H1 (cell line): Measurements from ENCODE around the gene ELMO1.

ENCODE experiments used
- CTCF ChIP-seq, 3 experiments: IDR thresholded peaks; 1 replicate in 2 of 3; 2 replicates in 1 of 3; pipeline versions ENCODE4 v1.5.1 to v1.6.1; 2011; ENCODE audit warnings: low read length in 3 of 3, mild to moderate bottlenecking in 3 of 3, inconsistent platforms in 2 of 3, low read depth in 1 of 3, moderate library complexity in 1 of 3; ENCODE audit not compliant: insufficient read depth in 1 of 3; ENCODE audit errors: control extremely low read depth in 1 of 3
- EP300 ChIP-seq, 2 experiments: IDR thresholded peaks; 1 replicate in 1 of 2; 2 replicates in 1 of 2; pipeline ENCODE4 v1.6.1; 2011 to 2012; ENCODE audit warnings: low read depth in 2 of 2, low read length in 2 of 2, mild to moderate bottlenecking in 2 of 2, borderline replicate concordance in 1 of 2, inconsistent platforms in 1 of 2, moderate library complexity in 1 of 2
- KDM5A ChIP-seq: fragments of 200-600 bp; IDR thresholded peaks from 2 replicates; pipeline ENCODE4 v1.7.1; 2012; ENCODE audit warnings: mild to moderate bottlenecking, low read length, inconsistent platforms, mixed read lengths
- PHF8 ChIP-seq: fragments of 200-600 bp; sonication (generic); conservative IDR thresholded peaks from 2 replicates; pipeline ENCODE4 v1.7.1; 2012; ENCODE audit warnings: low read depth, mild to moderate bottlenecking, inconsistent platforms, low read length, moderate library complexity
- SP2 ChIP-seq: IDR thresholded peaks from 2 replicates; pipeline ENCODE4 v1.6.1; 2012; ENCODE audit warnings: mild to moderate bottlenecking, low read length, inconsistent platforms

- TF ChIP-seq CTCF (IDR thresholded peaks at IDR 0.05; ENCODE audit: control extremely low read depth in 1 of 3, insufficient read depth in 1 of 3, low read depth in 1 of 3, low read length in 3 of 3) = no peak
- no peak for TF ChIP-seq PHF8
- no peak for TF ChIP-seq SP2
- TF ChIP-seq EP300 (IDR thresholded peaks at IDR 0.05; ENCODE audit: borderline replicate concordance in 1 of 2, low read depth in 2 of 2, low read length in 2 of 2) = no peak
- TF ChIP-seq KDM5A = no peak
These were observed 520.4 kb downstream of the ELMO1 start for GRCh38 chr7:36928311-36928710.
